ENCODE data around the gene SLC7A8.
A peak's percentile ranks its signal among the peaks of the same experiment; 100 is the strongest.

Gene SLC7A8

DNA sequence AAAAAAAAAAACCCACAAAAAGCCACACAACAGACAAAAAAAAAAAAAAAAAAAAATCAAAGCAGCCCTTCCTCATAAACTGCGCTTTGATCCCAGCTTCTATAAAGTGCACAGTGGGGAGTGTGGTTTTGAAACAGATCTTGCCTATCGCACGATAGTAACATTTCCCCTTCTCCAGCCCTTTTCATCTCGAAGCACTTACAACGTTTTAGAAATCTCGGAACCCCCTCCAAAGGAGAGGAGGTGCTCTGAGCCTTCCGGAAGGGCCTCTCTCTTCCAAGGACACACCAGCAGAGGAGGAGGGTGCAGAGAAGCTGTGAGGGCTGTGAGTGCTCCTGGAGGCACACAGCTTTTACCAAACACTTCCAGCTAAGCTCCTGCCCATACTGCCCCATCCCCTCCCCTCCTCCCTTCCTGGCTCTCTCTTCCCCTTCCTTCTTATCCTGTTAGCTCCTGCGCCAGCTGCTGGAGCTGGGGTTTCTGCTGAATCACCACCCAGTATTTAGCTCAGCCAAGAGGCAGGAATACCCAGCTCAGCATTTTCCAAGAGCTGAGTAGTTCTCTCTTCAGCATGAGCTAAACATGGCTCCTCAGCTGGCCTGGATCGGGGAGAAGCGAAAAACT, 28.4 kb downstream of the SLC7A8 start:
- DNase-seq: no peak

DNA sequence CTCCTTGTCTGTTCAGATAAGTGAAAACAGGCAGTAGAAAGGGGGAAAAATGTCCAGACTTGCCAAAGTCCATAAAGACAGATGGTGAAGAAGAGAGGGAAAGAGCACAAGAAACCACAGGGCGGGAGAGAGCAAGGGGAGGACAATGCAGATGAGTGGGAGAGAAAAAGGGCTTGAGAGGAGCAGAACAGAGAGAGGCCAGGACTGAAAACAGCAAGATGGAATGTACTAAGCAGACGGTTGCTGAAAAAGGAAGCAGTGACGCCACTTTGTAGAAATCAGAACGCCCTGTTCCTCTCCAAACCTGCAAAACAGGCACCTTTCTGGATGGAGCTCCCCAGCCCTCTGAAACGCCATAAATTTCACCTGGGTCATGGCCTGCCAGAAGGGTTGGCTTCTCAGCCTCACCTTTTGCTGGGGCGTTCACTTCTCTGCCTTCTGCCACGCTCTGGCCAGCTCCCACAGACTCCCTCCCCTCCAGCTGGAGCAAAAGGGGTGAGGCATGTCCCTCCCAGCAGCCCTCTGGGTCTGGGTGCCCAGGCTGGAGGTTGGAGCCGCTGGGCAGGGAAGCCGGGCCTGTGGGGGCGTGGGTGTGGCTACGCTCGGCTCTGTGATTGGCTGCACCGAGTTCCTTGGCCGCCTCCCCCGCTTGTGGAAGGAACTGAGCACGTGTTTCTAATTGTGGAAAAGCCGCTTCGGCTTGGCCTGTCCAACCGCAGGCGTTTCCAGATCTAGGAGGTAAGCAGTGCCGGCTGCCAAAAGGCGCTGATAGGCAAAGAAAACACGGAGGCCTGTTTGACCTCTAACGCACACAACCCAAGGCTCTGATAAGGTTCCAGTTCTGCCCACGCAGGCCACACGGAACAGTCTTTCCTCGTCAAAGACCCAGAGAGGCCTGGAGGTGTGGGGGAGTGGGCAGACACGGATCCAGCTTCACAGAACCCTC, 29.3 kb downstream of the SLC7A8 start:
- DNase-seq: peak in 1 of 2 donors; percentile 2

DNA sequence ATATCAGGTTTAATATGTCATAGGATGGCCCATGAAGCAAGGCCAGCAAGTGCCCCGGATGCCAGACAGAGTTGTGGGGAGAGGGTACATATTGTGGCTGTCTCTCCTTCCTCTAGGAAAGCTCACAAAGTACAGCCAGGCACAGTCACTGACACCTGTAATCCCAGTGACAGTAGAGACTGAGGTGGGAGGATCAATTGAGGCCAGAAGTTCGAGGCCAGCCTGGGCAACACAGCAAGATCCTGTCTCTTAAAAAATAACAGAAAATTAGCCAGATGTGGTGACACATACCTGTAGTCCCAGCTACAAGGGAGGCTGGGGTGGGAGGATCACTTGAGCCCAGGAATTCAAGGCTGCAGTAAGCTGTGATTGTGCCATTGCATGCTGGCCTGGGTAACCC, 32.1 kb downstream of the SLC7A8 start:
- DNase-seq: no peak

DNA sequence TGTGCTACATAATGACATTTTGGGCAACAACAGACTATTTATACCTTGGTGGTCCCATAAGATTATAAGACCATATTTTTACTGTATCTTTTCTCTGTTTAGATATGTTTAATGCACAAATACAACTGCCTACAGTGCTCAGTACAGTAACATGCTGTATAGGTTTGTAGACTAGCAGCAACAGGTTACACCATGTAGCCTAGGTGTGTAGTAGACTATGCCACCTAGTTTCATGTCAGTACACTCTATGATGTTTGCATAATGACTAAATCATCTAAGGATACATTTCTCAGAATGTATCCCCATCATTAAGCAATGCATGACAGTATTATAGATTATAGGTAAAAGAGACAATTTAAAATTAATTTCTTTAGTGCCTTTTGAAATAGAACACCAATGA, 33.7 kb downstream of the SLC7A8 start:
- no peak for DNase-seq

DNA sequence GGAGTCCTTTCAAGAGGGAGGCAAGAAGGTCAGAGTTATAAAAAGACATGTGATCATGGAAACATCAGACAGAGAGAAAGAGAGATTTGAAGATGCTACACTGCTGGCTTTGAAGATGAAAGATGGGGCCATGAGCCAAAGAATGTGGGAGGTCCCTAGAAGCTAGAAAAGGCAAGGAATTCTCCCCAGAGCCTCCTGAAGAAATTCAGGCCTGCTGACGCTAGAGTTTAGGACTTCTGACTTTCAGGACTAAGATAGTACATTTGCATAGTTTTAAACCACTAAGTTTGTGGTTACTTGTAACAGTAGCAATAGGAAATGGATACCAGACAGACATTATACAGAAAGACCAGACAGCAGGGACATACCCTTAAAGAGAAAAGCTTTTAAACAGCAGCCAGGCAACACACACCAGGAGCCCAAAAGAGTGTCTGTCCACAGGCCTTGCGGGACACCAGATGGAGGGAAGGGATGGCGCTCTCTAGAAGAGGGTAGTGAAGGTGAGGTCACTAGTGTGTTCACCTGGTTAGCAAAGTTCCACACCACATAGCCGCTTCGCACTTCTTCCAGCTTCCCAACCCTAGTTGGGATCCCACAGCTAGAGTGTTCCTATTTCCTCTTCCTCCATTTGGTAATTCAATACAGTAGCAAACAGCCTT, 34.7 kb downstream of the SLC7A8 start:
- DNase-seq: no peak

DNA sequence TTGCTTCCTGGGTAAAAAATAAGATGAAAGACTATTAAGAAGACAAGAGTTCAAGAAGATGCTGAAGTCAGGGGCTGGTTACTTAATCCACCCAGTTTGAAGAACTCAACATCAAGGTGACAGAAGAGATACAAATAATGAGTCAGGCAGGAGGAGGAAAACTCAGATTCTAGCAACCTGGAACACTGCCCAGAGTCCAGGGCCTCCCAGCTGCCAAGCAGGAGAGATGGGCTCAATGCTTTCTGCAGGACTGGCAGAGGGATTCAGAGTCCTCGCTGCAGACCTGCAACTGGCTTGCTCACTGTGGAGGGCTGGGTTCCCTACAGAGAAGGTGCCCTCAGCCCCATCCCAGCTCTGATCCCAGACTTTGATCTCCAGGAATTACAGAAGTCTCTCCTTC, 35.8 kb downstream of the SLC7A8 start:
- no peak for DNase-seq

DNA sequence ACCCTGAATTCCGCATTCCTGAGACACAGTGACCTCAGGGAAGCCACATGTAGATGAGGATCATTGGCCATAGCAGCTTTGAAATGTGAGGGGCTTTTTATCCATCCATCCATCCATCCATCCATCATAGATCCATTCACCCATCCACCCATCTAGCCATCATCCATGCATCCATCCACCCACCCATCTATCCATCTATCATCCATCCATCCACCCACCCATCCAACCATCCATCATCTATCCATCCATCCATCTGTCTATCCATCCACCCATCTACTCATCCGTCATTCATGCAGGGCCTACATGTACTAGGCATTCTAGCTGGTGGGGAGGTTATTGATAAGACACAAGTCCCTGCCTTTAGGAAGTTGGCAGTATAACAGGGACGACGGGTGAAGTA, 36.5 kb downstream of the SLC7A8 start:
- DNase-seq: no peak

DNA sequence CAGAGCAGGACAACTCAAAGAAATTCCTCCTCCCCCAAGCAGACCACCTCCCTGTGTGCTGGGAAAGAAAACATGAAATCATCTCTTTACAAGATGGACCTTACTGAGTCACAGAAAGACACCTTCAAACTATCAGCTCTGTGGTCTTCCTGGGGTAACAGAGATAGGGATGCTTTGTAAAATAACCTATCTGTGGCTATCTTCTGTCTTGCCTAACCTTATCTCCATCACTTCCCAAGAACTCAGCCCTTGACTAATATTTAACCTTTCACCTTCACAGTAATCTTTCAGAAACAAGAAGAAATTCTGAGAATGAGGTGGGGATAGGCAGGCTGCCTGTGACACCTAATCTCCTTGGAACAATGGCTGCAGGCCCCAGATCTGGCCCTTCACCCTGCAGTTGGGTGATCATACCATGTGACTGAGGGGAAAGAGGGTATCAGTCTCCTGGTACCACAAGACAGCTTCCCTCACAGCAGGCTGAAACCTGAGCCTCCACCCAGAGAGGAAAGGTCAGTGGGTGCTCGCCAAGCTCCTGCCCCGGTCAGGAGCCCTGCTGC, 37.0 kb downstream of the SLC7A8 start:
- no peak for DNase-seq

DNA sequence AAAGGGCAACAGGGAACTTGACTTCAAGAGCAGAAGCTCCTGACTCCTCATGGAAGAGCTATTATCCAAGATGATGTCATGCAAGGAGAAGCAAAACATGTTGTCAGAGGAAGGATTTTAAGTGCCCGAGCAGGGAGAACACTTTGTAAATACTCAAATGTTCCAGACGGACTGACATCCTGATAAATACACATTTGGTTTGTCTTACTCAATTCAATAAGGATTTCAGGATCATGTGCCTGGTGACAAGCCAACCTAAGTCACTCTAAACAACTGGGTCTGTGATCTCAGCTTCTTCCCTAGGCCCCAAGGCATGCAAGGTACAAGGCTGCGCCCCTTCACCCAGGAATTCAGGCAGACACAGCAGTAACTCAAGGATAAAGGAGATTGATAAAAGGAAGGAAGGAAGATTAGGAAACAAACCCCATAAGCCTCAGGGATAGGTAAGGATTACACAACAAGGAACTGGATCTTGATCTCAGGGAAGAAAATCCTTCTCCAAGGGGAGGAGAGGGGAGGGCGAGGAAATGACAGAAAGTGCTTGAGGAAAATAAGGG, 37.6 kb downstream of the SLC7A8 start:
- DNase-seq: no peak

DNA sequence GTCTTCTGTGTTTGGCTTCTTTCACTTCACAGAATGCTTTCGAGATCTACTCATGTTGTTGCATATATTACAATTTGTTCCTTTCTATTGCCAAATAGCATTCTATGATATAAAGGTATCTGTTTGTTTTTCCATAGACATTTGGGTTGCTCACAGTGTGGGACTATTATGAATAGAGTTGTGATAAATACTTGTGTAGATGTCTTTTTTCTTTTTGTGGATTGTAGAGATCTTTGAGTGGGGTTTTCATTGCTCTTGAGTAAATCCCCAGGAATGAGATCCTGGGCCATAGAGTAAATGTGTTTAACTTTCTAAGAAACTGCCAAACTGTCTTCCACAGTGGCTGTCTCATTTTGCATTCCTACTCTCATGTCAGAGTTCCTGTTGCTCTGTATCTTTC, 39.5 kb downstream of the SLC7A8 start:
- no peak for DNase-seq

DNA sequence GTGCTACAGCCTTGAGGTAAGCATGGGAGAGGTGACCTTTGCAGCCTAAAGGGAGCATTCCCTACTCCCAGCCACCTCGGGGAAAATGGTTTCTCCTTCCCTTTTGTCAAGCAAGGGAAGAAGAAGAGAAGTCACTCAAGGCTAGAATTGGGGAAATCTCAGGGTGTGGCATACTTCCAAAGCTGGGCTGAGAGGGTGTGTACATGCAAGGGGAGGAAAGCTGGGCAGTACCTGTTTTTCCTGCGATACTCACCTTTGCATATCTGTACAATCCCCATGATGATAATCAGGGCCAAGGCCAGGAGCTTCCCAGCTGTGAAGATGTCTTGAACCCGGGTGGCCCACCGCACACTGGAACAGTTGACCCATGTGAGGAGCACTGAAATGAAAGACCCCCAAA, 40.6 kb downstream of the SLC7A8 start:
- DNase-seq: no peak

DNA sequence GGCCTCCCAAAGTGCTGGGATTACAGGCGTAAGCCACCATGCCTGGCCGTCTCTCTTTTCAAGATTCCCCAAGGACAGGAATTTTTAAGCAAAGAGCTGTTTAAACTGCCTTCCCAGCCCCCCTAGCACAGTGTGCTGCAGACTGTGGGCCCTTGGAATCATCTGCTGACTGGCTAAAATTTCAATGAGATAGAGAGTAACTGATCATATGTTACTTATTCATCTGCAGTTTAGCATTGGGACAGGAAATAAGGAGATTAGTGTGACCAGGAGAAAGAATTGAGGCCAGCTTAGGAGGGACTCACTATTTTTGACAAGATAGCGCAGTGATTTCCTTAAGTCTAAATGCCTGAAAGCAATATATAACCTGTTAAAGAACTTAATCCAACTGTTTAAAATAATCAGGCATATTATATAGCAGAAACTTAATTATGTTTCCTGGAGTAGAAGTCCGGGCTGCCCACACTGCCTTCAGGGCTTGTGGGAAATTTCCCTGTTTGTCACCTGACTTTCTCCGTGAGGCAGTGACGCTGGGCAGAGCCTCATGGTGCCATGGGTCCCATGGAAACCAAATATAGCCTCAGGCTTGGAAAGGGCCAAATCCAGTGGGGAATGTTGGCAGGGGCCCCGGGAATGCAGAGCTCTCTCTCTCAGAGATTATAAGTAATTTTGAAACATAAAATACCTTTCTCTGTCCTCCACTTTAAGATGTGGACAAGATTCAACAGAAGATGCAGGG, 41.6 kb downstream of the SLC7A8 start:
- DNase-seq: no peak

DNA sequence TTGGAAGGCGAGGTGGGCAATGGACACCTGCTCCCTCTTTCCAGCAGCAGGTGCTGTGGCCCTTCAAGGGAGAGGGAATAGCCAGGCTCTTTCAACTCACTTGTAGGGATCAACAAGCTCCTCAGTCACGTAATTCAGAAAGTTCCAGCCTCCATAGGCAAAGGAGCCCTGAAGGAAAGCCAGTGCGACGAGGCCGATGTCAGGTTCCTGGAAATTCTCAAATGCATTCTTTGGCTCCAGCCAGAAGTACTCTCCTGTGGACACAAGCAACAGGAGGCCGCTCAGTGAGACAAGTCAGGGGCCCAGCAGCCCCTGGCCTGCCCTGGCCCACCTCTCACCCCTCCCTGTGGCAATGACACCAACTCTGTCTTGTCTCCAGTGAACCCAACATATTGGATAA, 43.1 kb downstream of the SLC7A8 start:
- no peak for DNase-seq

DNA sequence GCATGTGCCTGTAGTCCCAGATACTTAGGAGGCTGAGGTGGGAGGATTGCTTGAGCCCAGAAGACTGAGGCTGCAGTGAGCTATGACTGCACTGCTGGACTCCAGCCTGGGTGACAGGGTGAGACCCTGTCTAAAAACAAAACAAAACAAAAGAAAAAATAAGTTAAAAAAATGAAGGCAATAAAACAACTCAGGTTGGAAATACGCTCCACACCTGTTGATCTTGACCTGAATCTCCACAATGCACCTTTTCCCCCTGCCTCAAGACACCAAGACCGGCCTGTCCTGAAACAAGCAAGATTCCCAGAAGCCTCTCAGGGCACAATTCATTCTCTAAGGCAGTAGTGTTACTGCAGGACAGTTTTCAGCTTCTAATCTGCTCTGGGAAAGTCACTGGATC, 43.6 kb downstream of the SLC7A8 start:
- DNase-seq: no peak

DNA sequence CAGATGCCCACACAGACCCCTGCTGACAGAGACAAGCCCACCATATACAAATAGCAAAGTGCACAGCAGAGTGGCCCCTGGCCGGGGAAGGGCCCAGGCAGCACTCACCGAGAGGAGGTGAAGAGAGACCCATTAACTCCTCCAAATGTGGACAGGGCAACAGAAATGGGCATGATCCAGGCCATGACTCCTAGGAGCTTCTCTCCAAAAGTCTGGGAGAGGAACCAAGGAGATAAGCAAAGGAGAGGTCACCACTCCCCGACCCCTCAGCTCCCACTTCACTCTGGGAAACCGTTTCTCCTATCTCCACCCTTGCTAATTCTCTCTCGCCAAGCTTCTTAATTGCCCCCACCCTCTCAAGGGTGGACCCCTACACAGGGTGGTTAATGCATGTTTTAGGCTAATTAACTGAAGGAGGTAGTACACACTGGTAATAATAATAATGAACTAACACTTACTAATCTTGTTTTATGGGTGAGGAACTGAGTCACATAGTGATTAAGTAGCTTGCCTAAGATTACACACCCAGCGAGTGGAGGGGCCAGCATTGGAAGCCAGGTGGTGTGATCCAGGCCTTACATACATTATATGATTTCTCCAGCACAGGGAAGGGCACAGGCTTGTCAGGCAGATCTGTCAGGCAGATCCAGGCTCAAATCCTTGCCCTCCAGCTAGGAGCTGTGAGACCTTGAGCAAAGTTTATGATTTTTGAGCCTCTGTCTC, 45.5 kb downstream of the SLC7A8 start:
- no peak for DNase-seq

DNA sequence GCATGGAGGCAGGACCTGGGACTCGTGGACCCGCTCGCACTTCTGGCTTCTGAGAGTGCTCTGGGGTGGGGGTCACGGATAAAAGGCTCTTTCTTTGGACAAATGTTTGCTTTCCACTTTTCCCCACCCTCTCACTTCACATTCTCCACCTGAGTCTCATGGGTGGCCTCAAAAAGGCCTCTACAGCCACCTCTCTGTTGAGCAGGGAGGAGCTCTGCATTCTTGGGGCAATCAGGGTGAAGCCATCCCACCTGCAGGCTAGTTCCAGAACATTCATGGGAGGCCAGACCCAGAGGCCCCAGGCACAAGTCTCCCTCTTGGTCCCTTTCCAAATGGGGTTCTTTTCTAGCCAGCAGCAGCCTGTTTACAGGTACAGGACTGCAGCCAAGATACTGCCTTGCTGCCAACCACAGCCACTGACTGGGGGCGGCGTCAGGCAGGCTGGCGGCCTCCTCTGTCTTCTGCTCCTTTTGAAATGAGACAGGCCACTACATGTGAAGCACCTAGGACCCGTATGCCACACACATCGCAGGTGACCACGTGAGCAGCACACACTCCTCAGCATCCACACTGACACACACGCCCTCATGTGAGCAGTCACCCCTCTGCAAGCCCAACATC, 46.2 kb downstream of the SLC7A8 start:
- DNase-seq: no peak

DNA sequence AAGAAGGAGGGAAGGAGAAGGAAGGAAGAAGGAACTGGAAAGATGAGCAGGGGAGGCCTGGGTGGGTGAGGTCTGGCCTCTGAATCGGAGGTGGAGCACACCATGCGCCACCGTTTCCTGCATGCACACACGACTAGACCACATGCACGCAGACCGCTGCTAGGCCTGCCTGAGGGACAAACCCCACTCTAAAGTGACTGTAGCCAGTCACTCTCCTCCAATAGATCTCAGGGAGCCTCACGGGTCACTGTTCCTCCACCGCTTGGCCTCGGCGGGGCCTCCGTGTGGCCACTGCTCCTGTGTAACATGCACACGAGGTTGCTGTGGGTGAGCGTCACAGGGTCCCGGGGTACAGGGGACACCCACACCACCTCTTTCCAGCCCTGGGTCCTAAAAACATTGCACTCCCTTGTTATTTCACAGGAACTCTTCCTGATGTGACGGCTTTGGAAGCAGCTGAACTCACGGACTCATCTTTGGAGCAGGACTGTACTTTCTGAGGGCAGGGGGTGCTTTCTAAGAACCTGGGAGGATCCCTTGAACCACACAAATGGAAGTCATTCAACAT, 46.8 kb downstream of the SLC7A8 start:
- no peak for DNase-seq

DNA sequence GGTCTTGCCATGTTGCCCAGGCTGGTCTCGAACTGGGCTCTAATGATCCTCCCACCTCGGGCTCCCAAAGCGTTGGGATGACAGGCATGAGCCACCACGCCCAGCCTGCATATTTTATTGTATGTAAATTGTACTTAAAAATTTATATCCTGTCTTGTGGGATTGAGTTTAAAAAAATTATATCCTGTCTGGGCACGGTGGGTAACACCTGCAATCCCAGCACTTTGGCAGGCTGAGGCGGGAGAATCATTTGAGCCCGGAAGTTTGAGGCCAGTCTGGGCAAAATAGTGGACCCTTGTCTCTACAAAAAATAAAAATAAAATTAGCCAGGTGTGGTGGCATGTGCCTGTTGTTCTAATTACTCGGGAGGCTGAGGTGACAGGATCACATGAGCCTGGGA, 50.5 kb downstream of the SLC7A8 start:
- no peak for DNase-seq

DNA sequence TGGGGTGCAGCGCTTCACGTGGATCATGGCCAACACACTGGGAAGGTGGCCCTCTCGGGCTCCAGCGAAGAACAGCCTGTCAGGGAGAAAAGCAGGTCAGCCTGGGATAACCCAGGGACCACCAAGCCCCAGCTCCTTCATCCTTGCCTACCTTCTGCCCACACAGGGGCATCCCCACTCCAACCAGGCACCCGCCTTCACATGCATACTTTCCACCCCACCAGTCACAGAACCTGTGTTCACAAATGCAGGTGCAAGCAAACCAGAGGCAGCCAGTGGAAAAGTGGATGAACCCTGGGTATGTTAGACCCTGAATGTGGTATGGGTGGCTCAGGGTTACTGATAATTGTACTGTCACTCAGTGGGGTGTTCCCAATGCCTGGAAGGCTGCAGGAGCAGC, 52.0 kb downstream of the SLC7A8 start:
- no peak for DNase-seq

DNA sequence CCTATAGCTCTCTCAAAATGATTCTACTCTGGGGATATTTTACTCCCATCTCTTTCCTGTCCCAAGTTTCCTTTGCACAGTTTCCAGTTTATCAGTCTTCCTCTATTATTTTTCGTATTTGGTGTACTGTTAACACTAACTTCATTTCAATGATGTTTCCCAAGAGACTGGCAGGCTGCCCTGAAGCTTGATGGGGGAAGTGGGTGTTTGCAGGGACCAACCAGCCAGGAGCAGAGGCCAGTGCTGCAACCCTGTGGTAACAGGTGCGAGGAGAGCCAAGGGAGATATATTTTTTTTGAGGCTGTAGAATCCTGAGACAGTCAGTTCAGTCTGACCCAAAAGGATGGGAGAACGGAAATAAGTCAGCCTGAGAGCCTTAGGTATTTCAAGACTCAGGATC, 52.6 kb downstream of the SLC7A8 start:
- no peak for DNase-seq

DNA sequence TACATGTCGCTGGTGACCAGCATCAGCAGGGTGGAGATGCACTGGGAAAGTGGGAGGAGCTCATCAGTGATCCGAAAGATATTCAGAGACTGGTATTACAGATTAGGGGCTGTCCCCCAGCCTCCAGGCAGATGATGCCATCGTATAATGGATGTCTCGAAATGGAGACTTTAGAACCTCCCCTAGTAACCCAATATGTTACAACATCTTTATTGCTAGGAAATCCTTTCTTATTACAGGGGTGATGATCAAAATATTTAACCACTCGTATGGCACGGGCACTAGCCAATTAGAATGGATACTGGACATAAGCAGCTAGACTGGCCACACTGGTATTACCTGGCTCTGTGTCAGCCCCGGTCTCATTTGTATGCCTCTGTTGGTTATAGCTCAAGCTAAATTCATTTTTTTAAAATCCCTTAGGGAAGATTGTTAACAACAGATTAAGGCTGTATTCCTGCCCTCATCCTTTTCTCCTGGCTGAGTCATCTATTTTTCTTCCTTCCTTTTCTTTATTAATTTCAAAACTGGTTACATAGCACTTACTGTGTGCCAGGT, 53.6 kb downstream of the SLC7A8 start:
- DNase-seq: no peak

All from activated CD4-positive, alpha-beta T cell treated with anti-CD3 and anti-CD28 coated beads for 4 hours (primary cell).